Gastroesophageal sphincter (tissue), 4 donors: ENCODE results near the gene PMVK. TPM values are rescaled to one million over a fixed set of nuclear protein-coding genes. Genes with fewer than 3 reads are reported as not detected.

Experiments used
- ATAC-seq: fragments of 150-250 bp; one replicate; pipeline ENCODE4 v1.9.1; 2016; ENCODE audit warnings: mild to moderate bottlenecking, moderate library complexity
- H3K27ac ChIP-seq, 4 donors: fragments of 200-600 bp; sonication (generic) in 3 of 4; 1 replicate in 3 of 4; 2 replicates in 1 of 4; pipeline ENCODE4 v1.5.1; 2016 to 2019
- H3K27me3 ChIP-seq: fragments of 200-600 bp; sonication (generic); one replicate; pipeline ENCODE4 v1.5.1; 2019
- H3K36me3 ChIP-seq, 2 donors: fragments of 200-600 bp; sonication (generic); one replicate each; pipeline ENCODE4 v1.5.1; 2019; ENCODE audit warnings: control low read depth in 1 of 2
- H3K4me1 ChIP-seq, 3 donors: fragments of 200-600 bp; sonication (generic); 1 replicate in 2 of 3; 2 replicates in 1 of 3; pipeline ENCODE4 v1.5.1; 2016 to 2019; ENCODE audit warnings: control low read depth in 2 of 3
- H3K4me3 ChIP-seq, 2 donors: fragments of 200-600 bp; sonication (generic); one replicate each; pipeline ENCODE4 v1.5.1; 2019; ENCODE audit warnings: mild to moderate bottlenecking in 1 of 2, moderate library complexity in 1 of 2
- H3K9me3 ChIP-seq, 3 donors: fragments of 200-600 bp; sonication (generic); one replicate each; pipeline ENCODE4 v1.5.1; 2017 to 2019; ENCODE audit warnings: control low read depth in 2 of 3
- EP300 ChIP-seq: sonication (generic); formaldehyde crosslinking; IDR thresholded peaks from one replicate; pipeline ENCODE4 v1.6.1; 2017; ENCODE audit warnings: antibody characterized with exemption, mild to moderate bottlenecking
- POLR2A ChIP-seq, 2 donors: fragments of 450-650 bp; IDR thresholded peaks; one replicate each; pipeline ENCODE4 v1.6.1; 2017; ENCODE audit warnings: antibody characterized with exemption in 2 of 2, mild to moderate bottlenecking in 2 of 2, moderate library complexity in 1 of 2
- POLR2AphosphoS5 ChIP-seq: sonication (generic); formaldehyde crosslinking; IDR thresholded peaks from one replicate; pipeline ENCODE4 v1.6.1; 2017; ENCODE audit warnings: antibody characterized with exemption
- WGBS, 2 donors: methylation state at CpG; one replicate each; pipeline ENCODE4 v1.1.5; 2018; ENCODE audit warnings: low coverage in 1 of 2; 5-methylcytosine and 5-hydroxymethylcytosine counted together
- total RNA-seq, 4 donors: library from RNA; depleted of rRNA; stranded (reverse); fragments of >200 nt; gene quantifications; one replicate each; pipeline ENCODE4 v1.1.0, GENCODE V29; 2016
- TF ChIP-seq, protein P1 (sequence below), 4 experiments: fragments of 200-600 bp in 2 of 4; fragments of 450-650 bp in 2 of 4; sonication (generic) in 1 of 4; IDR thresholded peaks; one replicate each; pipeline ENCODE4 v1.5.1; 2017 to 2019; ENCODE audit warnings: antibody characterized with exemption in 4 of 4, mild to moderate bottlenecking in 2 of 4, moderate library complexity in 2 of 4

PMVK gene
- total RNA-seq, 4 donors from 2014 or later: 15.8 to 21.3 (median 18.2) TPM

DNA sequence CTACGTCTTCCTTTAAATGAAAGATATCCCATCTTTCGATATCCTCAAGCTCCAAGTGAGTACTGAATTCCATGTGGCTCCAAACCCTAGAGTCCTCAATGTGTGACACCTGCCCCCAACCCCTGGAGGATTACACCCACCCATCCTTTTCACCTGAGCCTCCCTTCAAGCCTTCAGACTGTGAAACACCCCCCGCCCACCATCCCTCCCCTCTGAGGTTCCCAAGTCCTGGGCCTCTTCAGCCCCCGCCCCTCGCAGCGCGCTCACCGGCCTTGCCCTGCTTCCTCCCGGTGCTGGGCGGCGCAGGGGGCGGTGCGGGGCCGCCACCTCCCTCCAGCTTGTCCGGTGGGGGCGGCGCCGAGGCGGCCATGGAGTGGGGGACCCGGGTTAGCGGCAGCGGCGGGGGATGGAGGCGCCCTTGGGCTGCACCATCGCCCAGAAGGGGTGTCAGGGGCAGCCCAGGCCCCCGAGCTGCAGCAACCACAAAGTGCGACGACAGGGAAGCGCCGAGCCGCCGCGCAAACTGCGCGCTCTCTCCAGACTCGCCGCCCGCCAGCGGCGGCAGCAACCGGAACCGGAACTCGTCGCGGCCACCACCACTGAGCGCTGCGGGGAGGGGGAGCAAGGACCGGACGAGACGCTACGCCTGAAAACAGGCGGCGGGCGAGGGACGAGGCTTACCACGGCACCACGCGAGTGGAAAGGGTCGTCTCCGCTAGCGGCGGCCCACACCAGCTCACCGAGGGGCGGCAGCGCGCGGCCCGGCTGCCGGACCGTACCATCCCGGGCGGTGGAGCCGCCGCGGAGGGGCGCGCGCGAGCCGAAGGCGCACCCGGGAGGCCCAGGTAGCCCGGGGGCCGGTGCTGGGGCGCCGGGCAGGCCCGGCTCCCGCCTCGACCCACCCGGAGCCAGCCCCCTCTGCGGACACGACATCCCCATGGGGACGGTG lies 25.0 kb upstream of the PMVK start, which contains the start of gene PYGO2:
Gene PYGO2, minus strand, starts transcription at position 576 of the 949 bp plus-strand sequence. Its CDS starts 206 bp downstream, at position 370.
- 0 to 8% methylated on average over 2 to 4 of the region's 93 CpGs for WGBS, 2 donors
- H3K27ac ChIP-seq: peak within 1 kb of the TSS; percentile 83 to 99 (median 94)
- H3K27me3 ChIP-seq: no peaks in the 10 kb centered on the region
- peaks cover 0 to 59% of the 10 kb centered on the region in 2 donors for H3K36me3 ChIP-seq
- peak; percentile 88 for ATAC-seq
- no peaks in the 10 kb centered on the region for H3K9me3 ChIP-seq
- H3K4me3 ChIP-seq: peak within 1 kb of the TSS; percentile 82 to 92
- TF ChIP-seq POLR2AphosphoS5: peak; percentile 88
- no peak for TF ChIP-seq EP300
- TF ChIP-seq POLR2A (IDR thresholded peaks at IDR 0.05): peak; percentile 75 to 87
- TF ChIP-seq, protein P1, sequence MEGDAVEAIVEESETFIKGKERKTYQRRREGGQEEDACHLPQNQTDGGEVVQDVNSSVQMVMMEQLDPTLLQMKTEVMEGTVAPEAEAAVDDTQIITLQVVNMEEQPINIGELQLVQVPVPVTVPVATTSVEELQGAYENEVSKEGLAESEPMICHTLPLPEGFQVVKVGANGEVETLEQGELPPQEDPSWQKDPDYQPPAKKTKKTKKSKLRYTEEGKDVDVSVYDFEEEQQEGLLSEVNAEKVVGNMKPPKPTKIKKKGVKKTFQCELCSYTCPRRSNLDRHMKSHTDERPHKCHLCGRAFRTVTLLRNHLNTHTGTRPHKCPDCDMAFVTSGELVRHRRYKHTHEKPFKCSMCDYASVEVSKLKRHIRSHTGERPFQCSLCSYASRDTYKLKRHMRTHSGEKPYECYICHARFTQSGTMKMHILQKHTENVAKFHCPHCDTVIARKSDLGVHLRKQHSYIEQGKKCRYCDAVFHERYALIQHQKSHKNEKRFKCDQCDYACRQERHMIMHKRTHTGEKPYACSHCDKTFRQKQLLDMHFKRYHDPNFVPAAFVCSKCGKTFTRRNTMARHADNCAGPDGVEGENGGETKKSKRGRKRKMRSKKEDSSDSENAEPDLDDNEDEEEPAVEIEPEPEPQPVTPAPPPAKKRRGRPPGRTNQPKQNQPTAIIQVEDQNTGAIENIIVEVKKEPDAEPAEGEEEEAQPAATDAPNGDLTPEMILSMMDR (IDR thresholded peaks at IDR 0.05): peak in 3 of 4 experiments; percentile 76 to 83 (median 82)
- peaks cover 3 to 69% (median 28%) of the 10 kb centered on the region in 3 donors for H3K4me1 ChIP-seq

- H3K9me3 ChIP-seq: no peaks in the 10 kb centered on the region
- H3K4me3 ChIP-seq: peak overlapping the region; percentile 82 to 92
- TF ChIP-seq EP300: no peak
- TF ChIP-seq, protein P1 (IDR thresholded peaks at IDR 0.05): no peak
- peaks cover 3 to 75% (median 30%) of the 10 kb centered on the region in 3 donors for H3K4me1 ChIP-seq
- peaks cover 0 to 51% of the 10 kb centered on the region in 2 donors for H3K36me3 ChIP-seq
- WGBS, 2 donors: 38% methylated on average over 10 of the region's 10 CpGs
- H3K27me3 ChIP-seq: no peaks in the 10 kb centered on the region
- H3K27ac ChIP-seq: peak overlapping the region; percentile 83 to 99 (median 94)
- ATAC-seq: no peak
Measured at GRCh38 chr1:154960446-154961136, 24.1 kb upstream of the PMVK start.

GRCh38 chr1:154959426-154959780 lies 22.9 kb upstream of the PMVK start:
- Histone ChIP-seq H3K36me3 (peaks cover 0 to 39% of the 10 kb centered on the region in 2 donors), H3K27me3 (no peaks in the 10 kb centered on the region), H3K27ac (peak overlapping the region in 3 of 4 donors; percentile 30 to 98 (median 87)), H3K4me1 (peaks cover 7 to 87% (median 41%) of the 10 kb centered on the region in 3 donors), H3K9me3 (no peaks in the 10 kb centered on the region), H3K4me3 (no peak overlapping the region)
- ATAC-seq: no peak
- TF ChIP-seq, protein P1 (IDR thresholded peaks at IDR 0.05): no peak
- TF ChIP-seq EP300 (no peak), POLR2A (IDR thresholded peaks at IDR 0.05) (no peak), POLR2AphosphoS5 (no peak)
- WGBS, 2 donors: no CpG with 5 or more reads among the region's 7 CpGs

DNA sequence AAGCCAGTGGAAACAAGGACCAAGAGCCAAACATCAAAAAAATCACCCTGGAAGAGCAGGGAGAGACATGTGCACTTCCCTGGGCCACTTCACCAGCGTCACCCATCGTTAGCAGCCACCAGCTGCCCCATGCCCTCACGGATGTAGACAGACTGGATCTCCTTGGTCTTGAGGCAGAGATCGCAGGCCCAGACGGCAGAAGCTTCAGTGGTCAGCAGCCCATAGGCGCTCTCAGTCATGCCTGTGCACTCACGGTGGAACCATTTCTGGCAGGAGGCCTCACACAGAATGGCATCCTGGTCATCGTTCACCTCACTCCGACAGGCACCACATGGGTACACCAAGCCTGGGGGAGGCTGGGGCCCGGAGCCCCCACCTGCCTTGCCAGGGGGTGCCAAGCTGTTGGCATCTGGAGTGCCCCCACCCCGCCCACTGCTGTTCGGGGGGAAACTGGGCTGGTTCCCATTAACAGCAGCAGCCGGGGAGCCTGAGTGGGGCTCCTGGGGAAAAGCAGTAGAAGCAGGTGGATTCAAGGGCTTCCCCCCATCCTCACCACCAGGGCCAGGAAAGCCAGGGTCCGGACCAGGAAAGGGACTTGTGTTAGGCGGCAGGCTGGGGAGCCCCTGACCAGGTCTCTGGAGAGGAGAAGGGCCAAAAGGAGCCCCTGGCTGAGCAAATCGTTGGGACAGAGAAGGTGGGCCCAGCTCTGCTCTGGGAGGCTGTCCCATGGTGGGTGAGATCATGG lies 22.3 kb upstream of the PMVK start:
- peaks cover 9 to 90% (median 46%) of the 10 kb centered on the region in 3 donors for H3K4me1 ChIP-seq
- H3K27me3 ChIP-seq: no peaks in the 10 kb centered on the region
- 87 to 91% methylated on average over 3 to 6 of the region's 16 CpGs for WGBS, 2 donors
- H3K4me3 ChIP-seq: no peak overlapping the region
- TF ChIP-seq POLR2A (IDR thresholded peaks at IDR 0.05) (no peak), POLR2AphosphoS5 (no peak), EP300 (no peak)
- TF ChIP-seq, protein P1 (IDR thresholded peaks at IDR 0.05): no peak
- no peak for ATAC-seq
- H3K36me3 ChIP-seq: peaks cover 0 to 33% of the 10 kb centered on the region in 2 donors
- H3K9me3 ChIP-seq: no peaks in the 10 kb centered on the region
- peak overlapping the region in 3 of 4 donors; percentile 30 to 98 (median 87) for H3K27ac ChIP-seq
